NCI-H2107 treated with DMSO at 0.1 percent for 48 hours (cell line): ENCODE measurements around the gene TOMM70.
A peak's percentile ranks its signal among the peaks of the same experiment; 100 is the strongest.

Experiments
- DNase-seq: peaks from one replicate; lab custom pipeline; 2025; ENCODE audit not compliant: unreplicated experiment; lab: John Stamatoyannopoulos, UW

TOMM70 gene

GRCh38 chr3:100411091-100411982 is 10.4 kb upstream of the TOMM70 start:
- DNase-seq = no peak

DNA sequence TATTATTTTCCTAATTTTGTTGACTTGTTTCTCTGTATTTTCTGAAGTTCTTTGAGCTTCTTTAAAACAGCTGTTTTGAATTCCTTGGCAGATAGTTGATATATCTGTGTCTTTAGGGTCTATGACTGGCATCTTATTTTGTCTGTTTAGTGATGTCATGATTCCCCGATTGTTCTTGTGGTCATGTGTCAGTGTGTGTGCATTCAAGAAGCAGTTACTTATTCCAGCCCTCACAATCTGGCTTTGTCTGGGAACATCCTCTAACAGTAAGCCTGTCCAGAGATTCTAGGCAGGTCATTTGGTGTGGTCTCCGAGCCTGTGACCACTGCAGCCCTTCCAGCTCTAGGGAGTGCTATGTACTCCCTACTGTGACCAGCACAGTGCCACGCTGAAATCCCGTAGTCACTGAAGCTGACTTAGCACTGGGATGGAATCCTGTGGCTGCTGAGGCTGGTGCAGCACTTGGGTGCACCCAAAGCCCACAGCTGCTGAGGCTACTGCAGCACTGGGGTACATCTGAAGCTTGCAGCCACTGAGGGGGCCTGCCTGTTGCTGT is 7.2 kb upstream of the TOMM70 start:
- no peak for DNase-seq

DNA sequence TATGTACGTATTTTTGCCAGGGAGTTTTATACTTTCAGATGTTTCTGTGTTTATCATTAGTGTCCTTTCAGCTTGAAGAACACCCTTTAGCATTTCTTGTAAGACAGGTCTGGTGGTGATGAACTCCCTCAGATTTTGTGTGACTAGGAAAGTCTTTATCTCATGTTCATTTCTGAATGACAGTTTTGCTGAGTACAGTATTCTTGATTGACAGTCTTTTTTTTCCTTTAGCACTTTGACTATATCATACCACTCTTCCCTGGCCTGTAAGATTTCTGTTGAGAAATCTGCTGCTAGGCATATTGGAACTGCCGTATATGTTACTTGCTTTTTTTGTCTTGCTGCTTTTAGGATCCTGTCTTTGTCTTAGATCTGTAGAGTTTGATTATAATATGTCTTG is 6.3 kb upstream of the TOMM70 start:
- no peak for DNase-seq

DNA sequence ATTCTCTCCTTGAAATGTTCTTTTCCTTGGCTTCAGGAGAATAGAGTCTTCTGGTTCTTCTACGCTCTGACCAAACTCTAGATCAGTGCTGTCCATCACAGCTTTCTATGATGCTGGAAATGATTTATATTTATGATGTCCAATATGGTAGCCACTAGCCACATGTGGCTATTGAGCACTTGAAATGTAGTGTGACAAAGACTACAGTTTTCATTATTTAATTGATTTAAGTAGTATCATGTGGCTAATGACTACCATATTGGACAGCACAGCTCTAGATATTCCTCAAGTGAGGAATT is 3.3 kb upstream of the TOMM70 start:
- DNase-seq = no peak

DNA sequence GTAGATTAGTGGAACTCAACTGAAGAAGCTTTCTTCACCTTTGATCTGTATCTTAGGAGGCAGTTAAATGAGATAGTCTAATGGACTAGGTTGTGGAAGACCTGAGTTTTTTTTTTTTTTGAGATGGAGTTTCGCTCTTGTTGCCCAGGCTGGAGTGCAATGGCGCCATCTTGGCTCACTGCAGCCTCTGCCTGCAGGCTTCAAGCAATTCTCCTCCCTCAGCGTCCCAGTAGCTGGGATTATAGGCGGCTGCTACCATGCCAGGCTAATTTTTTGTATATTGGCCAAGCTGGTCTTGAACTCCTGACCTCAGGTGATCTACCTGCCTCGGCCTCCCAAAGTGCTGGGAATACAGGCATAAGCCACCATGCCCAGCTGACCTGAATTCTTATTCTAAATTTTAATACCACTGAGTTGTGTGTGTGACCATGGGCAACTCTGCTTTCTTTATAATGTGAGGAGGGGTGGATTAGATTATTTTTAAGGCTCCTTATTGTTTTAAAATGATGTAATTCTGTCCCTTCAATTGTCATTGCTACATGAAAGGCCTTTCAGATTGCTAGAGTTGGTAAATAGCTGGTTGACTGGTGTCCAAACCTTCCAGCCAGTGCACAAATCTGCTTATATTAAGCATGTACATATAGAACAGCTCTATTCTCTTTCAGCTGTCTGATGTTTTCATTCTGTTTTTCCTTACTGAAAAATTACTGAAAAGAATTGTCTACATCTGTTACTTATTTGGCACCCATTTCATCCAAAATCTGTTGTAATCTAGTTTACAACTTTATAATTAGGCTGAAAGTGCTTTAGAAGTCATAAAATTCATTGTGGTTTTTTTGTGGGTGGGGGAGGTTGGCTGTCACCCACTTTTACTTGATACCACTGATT is 2.7 kb upstream of the TOMM70 start:
- DNase-seq = no peak

- DNase-seq = no peak
Observed at GRCh38 chr3:100402891-100403290, 2.0 kb upstream of the TOMM70 start.

DNA sequence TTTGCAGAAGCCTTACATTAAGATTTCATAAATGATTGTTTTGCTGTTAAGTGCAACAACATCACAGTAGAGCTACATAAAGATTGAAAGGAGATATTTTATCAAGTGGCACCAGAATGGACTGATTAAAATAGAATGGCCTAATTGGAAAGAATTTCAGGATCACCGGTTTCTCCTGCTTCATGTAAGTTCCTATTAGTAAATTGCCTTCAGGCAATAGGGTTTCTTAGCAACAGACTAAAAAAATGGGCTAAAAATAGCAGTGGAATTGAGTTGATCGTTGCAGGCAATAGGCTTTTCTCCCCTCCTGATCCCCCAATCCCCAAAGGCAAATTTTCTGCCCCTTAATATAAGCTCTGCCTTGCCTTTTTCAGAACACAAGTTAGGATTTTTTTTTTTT is 1.4 kb upstream of the TOMM70 start:
- DNase-seq = peak; percentile 32

DNA sequence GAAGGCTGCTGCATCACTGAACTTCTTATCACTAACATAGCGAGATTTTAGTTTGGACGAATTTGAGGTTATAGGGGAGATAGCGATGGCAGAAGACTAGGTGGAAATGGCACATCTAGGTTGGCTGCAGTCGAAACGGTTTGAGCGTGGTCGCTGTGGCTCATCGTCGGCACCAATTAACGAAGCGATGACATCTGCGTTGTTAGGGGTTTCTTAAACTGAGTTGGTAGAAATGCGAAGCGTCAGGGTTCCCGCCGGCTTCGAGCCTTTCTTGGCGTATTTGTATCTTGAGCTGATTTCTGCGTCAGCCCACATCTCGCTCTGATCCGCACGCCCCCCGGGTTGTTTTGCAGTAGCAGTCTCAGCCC is 769 bp upstream of the TOMM70 start:
- DNase-seq = no peak

DNA sequence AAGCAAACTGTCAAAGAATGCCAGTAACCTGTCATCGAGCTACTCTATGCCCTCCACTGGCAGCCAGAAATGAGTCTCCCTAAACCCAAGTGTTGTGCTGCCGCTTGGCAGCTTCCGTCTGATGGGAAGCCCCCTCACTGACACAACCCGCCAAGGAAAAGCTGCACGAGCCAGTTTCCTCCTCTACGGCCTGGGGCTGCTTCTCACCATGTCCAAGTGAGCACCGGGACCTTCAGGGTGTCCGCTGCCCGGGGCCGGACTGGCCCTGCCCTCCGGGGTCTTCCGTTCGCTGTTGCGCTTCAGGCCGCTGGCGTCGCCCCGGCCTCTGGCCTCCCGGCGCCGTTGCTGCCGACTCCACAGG is 490 bp downstream of the TOMM70 start:
- DNase-seq = no peak

GRCh38 chr3:100399341-100400071 is 1.4 kb downstream of the TOMM70 start:
- no peak for DNase-seq

GRCh38 chr3:100396967-100397366 is 3.9 kb downstream of the TOMM70 start:
- no peak for DNase-seq

DNA sequence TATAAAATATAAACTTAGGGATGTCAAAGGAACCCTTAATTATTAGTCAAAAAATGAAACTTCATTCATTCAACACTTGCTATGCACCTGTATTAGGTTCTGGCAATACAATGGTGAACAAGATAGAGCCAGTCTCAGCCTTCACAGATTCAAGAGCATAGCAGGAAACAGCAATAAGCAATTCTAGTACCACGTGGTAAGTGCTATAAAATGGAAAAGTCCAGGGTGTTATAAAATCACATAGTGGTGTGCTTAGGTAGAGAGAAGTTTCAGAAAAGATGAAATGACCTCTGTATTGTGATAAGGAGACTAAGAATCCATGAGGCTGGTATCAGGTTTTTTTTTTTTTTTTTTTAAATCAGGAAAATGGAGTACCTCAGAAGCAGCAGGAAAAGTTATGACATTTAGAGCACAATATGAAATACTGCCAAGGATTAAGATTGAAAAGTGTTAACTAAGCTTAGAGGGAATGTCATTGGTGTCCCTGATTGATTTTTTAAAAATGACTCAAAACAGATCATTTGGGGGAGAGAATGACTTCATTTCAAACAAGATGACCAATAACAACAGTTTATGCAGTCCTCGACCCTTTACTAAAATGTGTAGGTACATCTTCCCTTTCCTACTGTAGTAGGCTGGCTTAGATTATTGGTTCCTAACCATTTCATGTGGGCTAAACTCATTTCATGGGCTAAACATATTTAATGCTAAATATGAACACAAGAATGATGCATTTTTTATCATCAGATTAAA is 5.0 kb downstream of the TOMM70 start:
- DNase-seq = no peak

DNA sequence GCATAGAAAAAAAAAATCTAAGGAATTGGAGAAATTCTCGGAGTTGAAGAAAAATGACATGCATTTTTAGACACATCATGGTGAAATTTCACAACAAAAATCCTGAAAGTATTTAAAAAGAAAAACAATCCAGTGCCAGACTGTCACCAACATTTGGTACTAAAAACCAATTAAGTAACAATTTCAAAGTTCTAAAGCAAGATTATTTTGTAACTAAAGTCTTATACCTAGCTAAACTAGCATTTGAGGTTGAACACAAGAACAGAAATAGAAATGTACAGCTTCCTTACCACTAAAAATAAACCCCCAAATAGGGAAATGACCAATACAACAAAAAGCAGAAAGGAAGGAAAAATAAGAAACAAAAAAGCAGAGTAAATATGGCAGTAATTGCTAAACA is 11.9 kb downstream of the TOMM70 start:
- DNase-seq = no peak

DNA sequence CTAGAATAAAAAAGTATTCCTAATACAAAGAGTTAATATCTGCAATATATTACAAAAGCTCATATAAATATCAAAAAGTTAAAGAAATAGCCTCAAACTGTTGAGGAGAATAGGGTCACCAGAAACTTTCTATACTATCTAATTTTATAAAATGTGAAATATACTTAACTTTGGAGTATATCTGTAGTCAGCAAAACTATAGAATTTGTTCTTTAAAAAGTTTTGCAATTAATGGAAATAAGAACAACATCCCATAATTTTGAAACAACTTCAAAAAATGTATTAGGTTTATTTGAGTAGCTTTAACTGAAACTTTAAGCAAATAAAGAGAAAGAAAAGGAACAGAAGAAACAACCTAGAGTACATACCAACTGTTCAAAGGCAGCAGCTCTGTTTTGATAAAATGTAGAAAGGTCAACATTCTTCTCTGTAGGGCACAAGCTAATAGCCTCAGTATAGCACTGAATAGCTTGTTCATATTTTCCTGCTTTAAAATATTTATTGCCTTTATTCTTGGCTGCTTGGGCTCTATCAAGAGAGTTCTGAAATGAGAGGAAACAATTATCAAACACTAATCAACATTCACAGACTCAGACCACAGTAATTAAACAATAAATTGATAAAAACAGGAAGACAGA is 14.3 kb downstream of the TOMM70 start:
- DNase-seq = no peak

- no peak for DNase-seq
Observed at GRCh38 chr3:100384733-100385525, 16.0 kb downstream of the TOMM70 start.

- no peak for DNase-seq
Observed at GRCh38 chr3:100376301-100376700, 24.6 kb downstream of the TOMM70 start.

GRCh38 chr3:100374521-100374920 is 26.4 kb downstream of the TOMM70 start:
- DNase-seq = no peak

DNA sequence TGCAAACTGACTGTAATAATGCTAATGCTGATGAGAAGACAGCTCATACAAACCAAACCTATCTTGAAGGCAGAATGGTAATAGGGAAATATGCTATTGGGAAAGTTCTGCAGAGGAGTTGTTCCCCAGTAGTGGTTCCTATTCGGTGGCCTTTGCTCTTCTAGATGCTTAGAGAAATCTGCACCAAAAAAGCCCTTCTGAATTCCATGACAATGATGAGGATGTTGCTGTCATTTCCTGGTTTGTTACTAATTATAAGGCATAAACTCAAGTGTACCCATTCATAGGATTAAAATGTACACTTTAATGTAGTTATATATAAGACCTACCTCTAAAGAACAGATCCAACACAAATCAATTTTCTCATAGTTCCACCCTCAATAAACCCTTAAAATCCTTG is 30.1 kb downstream of the TOMM70 start:
- no peak for DNase-seq

- DNase-seq = no peak
Observed at GRCh38 chr3:100368441-100368840, 32.4 kb downstream of the TOMM70 start.
